Uterine smooth muscle cell (primary cell): ENCODE measurements around the gene PCDHGA9. TPM values are rescaled to one million over a fixed set of nuclear protein-coding genes. Genes with fewer than 3 reads are reported as not detected.

ENCODE experiments used
- total RNA-seq: library from RNA; depleted of rRNA; stranded (reverse); fragments of >200 nt; gene quantifications from 2 replicates; pipeline ENCODE4 v1.2.3, GENCODE V29; 2014

The PCDHGA9 gene
- total RNA-seq, result 4.0 and 4.2 TPM in 2 replicates

GRCh38 chr5:141402553-141403243 is at the start of gene PCDHGA9:
Gene PCDHGA9 (plus strand): TSS chr5:141402778. CDS start chr5:141402953, 175 bp downstream.

GRCh38 chr5:141354900-141355469 is 47.6 kb upstream of the PCDHGA9 start, which contains the start of gene PCDHGA4:
Gene PCDHGA4 (plus strand): TSS chr5:141355021. CDS start chr5:141355108, 87 bp downstream.

GRCh38 chr5:141359790-141360426 is 42.7 kb upstream of the PCDHGA9 start, which contains the start of gene PCDHGB2:
Gene PCDHGB2 (plus strand): TSS chr5:141359994. CDS start chr5:141360136, 142 bp downstream.

GRCh38 chr5:141363952-141364660 is 38.5 kb upstream of the PCDHGA9 start, which contains the start of gene PCDHGA5:
Gene PCDHGA5 (plus strand): TSS chr5:141364162. CDS start chr5:141364331, 169 bp downstream.

GRCh38 chr5:141369994-141370848 is 32.4 kb upstream of the PCDHGA9 start, which contains the start of gene PCDHGB3:
Gene PCDHGB3 (plus strand): TSS chr5:141370242. CDS start chr5:141370395, 153 bp downstream.

GRCh38 chr5:141373673-141374317 is 28.8 kb upstream of the PCDHGA9 start, which contains the start of gene PCDHGA6:
Gene PCDHGA6 (plus strand): TSS chr5:141373891. CDS start chr5:141374084, 193 bp downstream.

GRCh38 chr5:141382469-141383294 is 19.9 kb upstream of the PCDHGA9 start, which contains the start of gene PCDHGA7:
Gene PCDHGA7 (plus strand): TSS chr5:141382742. CDS start chr5:141382900, 158 bp downstream.

GRCh38 chr5:141387557-141388311 is 14.8 kb upstream of the PCDHGA9 start, which contains the start of gene PCDHGB4:
Gene PCDHGB4 (plus strand): TSS chr5:141387698. CDS start chr5:141387885, 187 bp downstream.

GRCh38 chr5:141392429-141393198 is 10.0 kb upstream of the PCDHGA9 start, which contains the start of gene PCDHGA8:
Gene PCDHGA8 (plus strand): TSS chr5:141392633. CDS start chr5:141392814, 181 bp downstream.

GRCh38 chr5:141397756-141398551 is 4.6 kb upstream of the PCDHGA9 start, which contains the start of gene PCDHGB5:
Gene PCDHGB5 (plus strand): TSS chr5:141397947. CDS start chr5:141398128, 181 bp downstream.

GRCh38 chr5:141407790-141408505 is 5.4 kb downstream of the PCDHGA9 start, which contains the start of gene PCDHGB6:
Gene PCDHGB6 (plus strand): TSS chr5:141408021. CDS start chr5:141408203, 182 bp downstream.

GRCh38 chr5:141412854-141413539 is 10.4 kb downstream of the PCDHGA9 start, which contains the start of gene PCDHGA10:
Gene PCDHGA10 (plus strand): TSS chr5:141412987. CDS start chr5:141413176, 189 bp downstream.

GRCh38 chr5:141417494-141418172 is 15.1 kb downstream of the PCDHGA9 start, which contains the start of gene PCDHGB7:
Gene PCDHGB7 (plus strand): TSS chr5:141417677. CDS start chr5:141417860, 183 bp downstream.

GRCh38 chr5:141420855-141421488 is 18.4 kb downstream of the PCDHGA9 start, which contains the start of gene PCDHGA11:
Gene PCDHGA11 (plus strand): TSS chr5:141421051. CDS start chr5:141421228, 177 bp downstream.

